ENCODE measurements around the gene ADGRD1.
"Not testable (repeated sequence)": the region's sequence is repeated elsewhere in the genome, so short reads cannot be mapped to it uniquely, and the experiment has no call there.

The ADGRD1 gene

GRCh38 chr12:130953771-130954543, at the start of gene ADGRD1:
TSS of gene ADGRD1 (plus strand) at chr12:130953907. CDS start at chr12:130954466, 559 bp downstream.
- no peak for DNase-seq

GRCh38 chr12:130904064-130904463, 49.6 kb upstream of the ADGRD1 start:
- DNase-seq: no peak

GRCh38 chr12:130904936-130905455, 48.7 kb upstream of the ADGRD1 start:
- not testable (repeated sequence) for DNase-seq

GRCh38 chr12:130909111-130909510, 44.6 kb upstream of the ADGRD1 start:
- no peak for DNase-seq

- DNase-seq: no peak
Measured at GRCh38 chr12:130911193-130911592, 42.5 kb upstream of the ADGRD1 start.

GRCh38 chr12:130911933-130912332, 41.8 kb upstream of the ADGRD1 start:
- no peak for DNase-seq

GRCh38 chr12:130916241-130916911, 37.3 kb upstream of the ADGRD1 start:
- DNase-seq: peak; percentile 39

GRCh38 chr12:130917607-130918006, 36.1 kb upstream of the ADGRD1 start:
- no peak for DNase-seq

GRCh38 chr12:130919086-130919485, 34.6 kb upstream of the ADGRD1 start:
- no peak for DNase-seq

GRCh38 chr12:130920119-130920703, 33.5 kb upstream of the ADGRD1 start:
- no peak for DNase-seq

- DNase-seq: no peak
Measured at GRCh38 chr12:130920723-130921381, 32.9 kb upstream of the ADGRD1 start.

GRCh38 chr12:130922511-130922953, 31.2 kb upstream of the ADGRD1 start:
- DNase-seq: no peak

GRCh38 chr12:130924966-130925665, 28.6 kb upstream of the ADGRD1 start:
- DNase-seq: no peak

- DNase-seq: no peak
Measured at GRCh38 chr12:130925666-130926015, 28.1 kb upstream of the ADGRD1 start.

GRCh38 chr12:130929363-130929762, 24.3 kb upstream of the ADGRD1 start:
- no peak for DNase-seq

- DNase-seq: no peak
Measured at GRCh38 chr12:130932061-130932930, 21.4 kb upstream of the ADGRD1 start.

- no peak for DNase-seq
Measured at GRCh38 chr12:130933269-130933995, 20.3 kb upstream of the ADGRD1 start.

- DNase-seq: no peak
Measured at GRCh38 chr12:130934753-130935152, 19.0 kb upstream of the ADGRD1 start.

- DNase-seq: no peak
Measured at GRCh38 chr12:130936561-130936960, 17.1 kb upstream of the ADGRD1 start.

- DNase-seq: no peak
Measured at GRCh38 chr12:130937063-130937462, 16.6 kb upstream of the ADGRD1 start.

GRCh38 chr12:130937546-130937945, 16.2 kb upstream of the ADGRD1 start:
- not testable (repeated sequence) for DNase-seq
